ENCODE results near the gene HOXB9.

GRCh38 chr17:48624544-48625494 lies 1.3 kb downstream of the HOXB9 start:
- TF ChIP-seq, protein P1, sequence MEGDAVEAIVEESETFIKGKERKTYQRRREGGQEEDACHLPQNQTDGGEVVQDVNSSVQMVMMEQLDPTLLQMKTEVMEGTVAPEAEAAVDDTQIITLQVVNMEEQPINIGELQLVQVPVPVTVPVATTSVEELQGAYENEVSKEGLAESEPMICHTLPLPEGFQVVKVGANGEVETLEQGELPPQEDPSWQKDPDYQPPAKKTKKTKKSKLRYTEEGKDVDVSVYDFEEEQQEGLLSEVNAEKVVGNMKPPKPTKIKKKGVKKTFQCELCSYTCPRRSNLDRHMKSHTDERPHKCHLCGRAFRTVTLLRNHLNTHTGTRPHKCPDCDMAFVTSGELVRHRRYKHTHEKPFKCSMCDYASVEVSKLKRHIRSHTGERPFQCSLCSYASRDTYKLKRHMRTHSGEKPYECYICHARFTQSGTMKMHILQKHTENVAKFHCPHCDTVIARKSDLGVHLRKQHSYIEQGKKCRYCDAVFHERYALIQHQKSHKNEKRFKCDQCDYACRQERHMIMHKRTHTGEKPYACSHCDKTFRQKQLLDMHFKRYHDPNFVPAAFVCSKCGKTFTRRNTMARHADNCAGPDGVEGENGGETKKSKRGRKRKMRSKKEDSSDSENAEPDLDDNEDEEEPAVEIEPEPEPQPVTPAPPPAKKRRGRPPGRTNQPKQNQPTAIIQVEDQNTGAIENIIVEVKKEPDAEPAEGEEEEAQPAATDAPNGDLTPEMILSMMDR (IDR thresholded peaks at IDR 0.05): no peak
- TF ChIP-seq POLR2A (IDR thresholded peaks at IDR 0.05) (no peak), POLR2AphosphoS5 (IDR thresholded peaks at IDR 0.05) (no peak), EP300 (IDR thresholded peaks at IDR 0.05) (no peak)
